ENCODE measurements around the gene TMEM25. TPM values are rescaled to one million over a fixed set of nuclear protein-coding genes. Genes with fewer than 3 reads are reported as not detected.

The TMEM25 gene
- total and polyA plus RNA-seq, 2 donors (not counting 1 experiment from before 2014, with no cell fraction given), result 12.6 to 21.3 TPM

DNA sequence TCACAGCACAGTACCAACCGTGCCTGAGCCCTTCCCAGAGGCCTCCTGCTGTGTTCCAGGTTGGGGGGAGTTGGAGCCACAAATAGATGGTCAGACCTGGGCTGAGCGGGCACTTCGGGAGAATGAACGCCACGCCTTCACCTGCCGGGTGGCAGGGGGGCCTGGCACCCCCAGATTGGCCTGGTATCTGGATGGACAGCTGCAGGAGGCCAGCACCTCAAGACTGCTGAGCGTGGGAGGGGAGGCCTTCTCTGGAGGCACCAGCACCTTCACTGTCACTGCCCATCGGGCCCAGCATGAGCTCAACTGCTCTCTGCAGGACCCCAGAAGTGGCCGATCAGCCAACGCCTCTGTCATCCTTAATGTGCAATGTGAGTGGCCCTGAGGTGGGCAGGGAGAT is 1.1 kb downstream of the TMEM25 start:
- peak overlapping the region in 2 of 4 experiments; percentile 76 to 87 for H3K4me3 ChIP-seq (replicated peaks in 1 of 4; ENCODE audit: control extremely low read depth in 1 of 4, insufficient read depth in 1 of 4, low read depth in 3 of 4, low read length in 4 of 4)
- H3K9me3 ChIP-seq (ENCODE audit: control insufficient read depth, insufficient read depth, low read depth, low read length), result no peaks in the 10 kb centered on the region
- no peaks in the 10 kb centered on the region for H4K20me1 ChIP-seq (ENCODE audit: control insufficient read depth, extremely low read depth, insufficient read depth, low read length)
- DNase-seq (ENCODE audit: low read depth in 2 of 2), result no peak
- no peak overlapping the region for H3K4me2 ChIP-seq (ENCODE audit: extremely low read depth, insufficient read depth, low read length)
- no peak overlapping the region for H3K9ac ChIP-seq (ENCODE audit: insufficient read depth, low read length)
- no peak overlapping the region for H2AFZ ChIP-seq (ENCODE audit: low read length)
- no peaks in the 10 kb centered on the region for H3K36me3 ChIP-seq (ENCODE audit: control insufficient read depth, insufficient read depth, low read length)
- TF ChIP-seq, protein P1, sequence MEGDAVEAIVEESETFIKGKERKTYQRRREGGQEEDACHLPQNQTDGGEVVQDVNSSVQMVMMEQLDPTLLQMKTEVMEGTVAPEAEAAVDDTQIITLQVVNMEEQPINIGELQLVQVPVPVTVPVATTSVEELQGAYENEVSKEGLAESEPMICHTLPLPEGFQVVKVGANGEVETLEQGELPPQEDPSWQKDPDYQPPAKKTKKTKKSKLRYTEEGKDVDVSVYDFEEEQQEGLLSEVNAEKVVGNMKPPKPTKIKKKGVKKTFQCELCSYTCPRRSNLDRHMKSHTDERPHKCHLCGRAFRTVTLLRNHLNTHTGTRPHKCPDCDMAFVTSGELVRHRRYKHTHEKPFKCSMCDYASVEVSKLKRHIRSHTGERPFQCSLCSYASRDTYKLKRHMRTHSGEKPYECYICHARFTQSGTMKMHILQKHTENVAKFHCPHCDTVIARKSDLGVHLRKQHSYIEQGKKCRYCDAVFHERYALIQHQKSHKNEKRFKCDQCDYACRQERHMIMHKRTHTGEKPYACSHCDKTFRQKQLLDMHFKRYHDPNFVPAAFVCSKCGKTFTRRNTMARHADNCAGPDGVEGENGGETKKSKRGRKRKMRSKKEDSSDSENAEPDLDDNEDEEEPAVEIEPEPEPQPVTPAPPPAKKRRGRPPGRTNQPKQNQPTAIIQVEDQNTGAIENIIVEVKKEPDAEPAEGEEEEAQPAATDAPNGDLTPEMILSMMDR (conservative IDR thresholded peaks at IDR 0.05 in 1 of 2, IDR thresholded peaks at IDR 0.05 in 1 of 2; ENCODE audit: low read depth in 1 of 2, low read length in 2 of 2), result no peak
- H3K4me1 ChIP-seq (ENCODE audit: control insufficient read depth, extremely low read depth, insufficient read depth, low read length), result peaks cover 3% of the 10 kb centered on the region
- no peaks in the 10 kb centered on the region for H3K27me3 ChIP-seq (ENCODE audit: control insufficient read depth, insufficient read depth, low read length)
- no peak overlapping the region for H3K27ac ChIP-seq (ENCODE audit: insufficient read depth, low read length)
- H3K79me2 ChIP-seq (ENCODE audit: control insufficient read depth, insufficient read depth, low read length), result no peaks in the 10 kb centered on the region

DNA sequence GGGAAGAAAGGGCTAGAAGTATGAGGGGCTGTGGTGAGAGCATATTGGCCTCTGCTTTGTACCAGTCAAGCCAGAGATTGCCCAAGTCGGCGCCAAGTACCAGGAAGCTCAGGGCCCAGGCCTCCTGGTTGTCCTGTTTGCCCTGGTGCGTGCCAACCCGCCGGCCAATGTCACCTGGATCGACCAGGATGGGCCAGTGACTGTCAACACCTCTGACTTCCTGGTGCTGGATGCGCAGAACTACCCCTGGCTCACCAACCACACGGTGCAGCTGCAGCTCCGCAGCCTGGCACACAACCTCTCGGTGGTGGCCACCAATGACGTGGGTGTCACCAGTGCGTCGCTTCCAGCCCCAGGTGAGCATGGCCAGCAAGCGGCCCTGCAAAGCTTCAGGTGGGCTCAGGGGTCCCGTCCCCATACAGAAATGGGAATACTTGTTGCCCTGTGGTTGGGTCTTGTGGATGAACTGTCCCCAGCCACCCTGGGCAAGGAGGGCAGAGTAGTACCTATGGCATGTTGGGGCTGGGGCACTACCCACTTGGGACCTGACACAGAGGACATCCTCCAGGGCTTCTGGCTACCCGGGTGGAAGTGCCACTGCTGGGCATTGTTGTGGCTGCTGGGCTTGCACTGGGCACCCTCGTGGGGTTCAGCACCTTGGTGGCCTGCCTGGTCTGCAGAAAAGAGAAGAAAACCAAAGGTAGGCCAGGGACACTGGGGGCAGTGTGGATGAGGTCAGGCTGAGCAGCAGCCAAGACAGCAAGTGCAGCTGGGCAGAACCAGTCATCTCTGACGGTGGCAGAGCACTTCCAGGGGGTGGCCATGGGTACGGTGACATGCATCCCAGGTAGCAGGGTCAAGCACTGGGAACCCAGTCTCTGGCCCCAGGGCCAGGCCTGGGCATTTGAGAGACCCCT is 2.1 kb downstream of the TMEM25 start:
- Histone ChIP-seq H3K4me1 (ENCODE audit: control insufficient read depth, extremely low read depth, insufficient read depth, low read length) (peaks cover 3% of the 10 kb centered on the region), H3K4me2 (ENCODE audit: extremely low read depth, insufficient read depth, low read length) (no peak overlapping the region), H3K79me2 (ENCODE audit: control insufficient read depth, insufficient read depth, low read length) (no peaks in the 10 kb centered on the region), H3K9ac (ENCODE audit: insufficient read depth, low read length) (no peak overlapping the region), H3K4me3 (replicated peaks in 1 of 4; ENCODE audit: control extremely low read depth in 1 of 4, insufficient read depth in 1 of 4, low read depth in 3 of 4, low read length in 4 of 4) (no peak overlapping the region), H2AFZ (ENCODE audit: low read length) (no peak overlapping the region), H3K9me3 (ENCODE audit: control insufficient read depth, insufficient read depth, low read depth, low read length) (no peaks in the 10 kb centered on the region), H3K27me3 (ENCODE audit: control insufficient read depth, insufficient read depth, low read length) (no peaks in the 10 kb centered on the region), H4K20me1 (ENCODE audit: control insufficient read depth, extremely low read depth, insufficient read depth, low read length) (no peaks in the 10 kb centered on the region), H3K36me3 (ENCODE audit: control insufficient read depth, insufficient read depth, low read length) (no peaks in the 10 kb centered on the region), H3K27ac (ENCODE audit: insufficient read depth, low read length) (no peak overlapping the region)
- TF ChIP-seq, protein P1 (conservative IDR thresholded peaks at IDR 0.05 in 1 of 2, IDR thresholded peaks at IDR 0.05 in 1 of 2; ENCODE audit: low read depth in 1 of 2, low read length in 2 of 2), result no peak
- no peak for TF ChIP-seq EZH2 (IDR thresholded peaks at IDR 0.05; ENCODE audit: low read length, missing control alignments)
- DNase-seq (ENCODE audit: low read depth in 2 of 2), result no peak

DNA sequence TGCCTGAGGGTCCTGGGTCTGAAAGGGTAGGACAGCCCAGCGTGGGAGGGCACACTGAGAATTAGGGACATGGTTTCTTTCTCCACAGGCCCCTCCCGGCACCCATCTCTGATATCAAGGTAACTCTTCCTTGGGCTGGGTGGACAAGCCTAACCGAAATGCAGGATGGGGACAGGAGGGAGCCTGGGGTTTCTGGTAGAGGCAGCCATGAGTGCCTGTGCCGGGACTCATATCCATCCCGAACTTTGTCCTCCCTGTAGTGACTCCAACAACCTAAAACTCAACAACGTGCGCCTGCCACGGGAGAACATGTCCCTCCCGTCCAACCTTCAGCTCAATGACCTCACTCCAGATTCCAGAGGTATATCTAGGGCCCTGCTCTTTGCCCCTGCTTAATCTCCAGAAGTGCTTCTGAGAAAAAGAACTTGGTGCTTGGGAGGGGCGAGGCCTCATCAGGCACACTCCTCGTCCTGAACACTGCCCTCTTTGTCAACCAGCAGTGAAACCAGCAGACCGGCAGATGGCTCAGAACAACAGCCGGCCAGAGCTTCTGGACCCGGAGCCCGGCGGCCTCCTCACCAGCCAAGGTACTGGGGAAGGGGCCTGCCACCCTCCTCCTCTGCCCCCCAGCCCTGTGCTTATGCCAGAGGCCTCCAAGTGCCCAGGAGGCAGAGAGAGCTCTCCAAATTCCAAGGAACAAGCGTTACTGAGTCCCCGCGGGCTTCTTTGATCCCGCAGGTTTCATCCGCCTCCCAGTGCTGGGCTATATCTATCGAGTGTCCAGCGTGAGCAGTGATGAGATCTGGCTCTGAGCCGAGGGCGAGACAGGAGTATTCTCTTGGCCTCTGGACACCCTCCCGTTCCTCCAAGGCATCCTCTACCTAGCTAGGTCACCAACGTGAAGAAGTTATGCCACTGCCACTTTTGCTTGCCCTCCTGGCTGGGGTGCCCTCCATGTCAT is 3.1 kb downstream of the TMEM25 start:
- H3K4me2 ChIP-seq (ENCODE audit: extremely low read depth, insufficient read depth, low read length), result no peak overlapping the region
- no peaks in the 10 kb centered on the region for H3K9me3 ChIP-seq (ENCODE audit: control insufficient read depth, insufficient read depth, low read depth, low read length)
- H2AFZ ChIP-seq (ENCODE audit: low read length), result no peak overlapping the region
- H3K36me3 ChIP-seq (ENCODE audit: control insufficient read depth, insufficient read depth, low read length), result no peaks in the 10 kb centered on the region
- no peaks in the 10 kb centered on the region for H4K20me1 ChIP-seq (ENCODE audit: control insufficient read depth, extremely low read depth, insufficient read depth, low read length)
- DNase-seq (ENCODE audit: low read depth in 2 of 2), result no peak
- H3K4me1 ChIP-seq (ENCODE audit: control insufficient read depth, extremely low read depth, insufficient read depth, low read length), result peaks cover 3% of the 10 kb centered on the region
- H3K27ac ChIP-seq (ENCODE audit: insufficient read depth, low read length), result no peak overlapping the region
- no peak overlapping the region for H3K9ac ChIP-seq (ENCODE audit: insufficient read depth, low read length)
- no peak overlapping the region for H3K4me3 ChIP-seq (replicated peaks in 1 of 4; ENCODE audit: control extremely low read depth in 1 of 4, insufficient read depth in 1 of 4, low read depth in 3 of 4, low read length in 4 of 4)
- TF ChIP-seq, protein P1 (conservative IDR thresholded peaks at IDR 0.05 in 1 of 2, IDR thresholded peaks at IDR 0.05 in 1 of 2; ENCODE audit: low read depth in 1 of 2, low read length in 2 of 2), result no peak
- no peak for TF ChIP-seq EZH2 (IDR thresholded peaks at IDR 0.05; ENCODE audit: low read length, missing control alignments)
- H3K79me2 ChIP-seq (ENCODE audit: control insufficient read depth, insufficient read depth, low read length), result no peaks in the 10 kb centered on the region
- no peaks in the 10 kb centered on the region for H3K27me3 ChIP-seq (ENCODE audit: control insufficient read depth, insufficient read depth, low read length)
